ENCODE results near the gene KRTCAP2.
A peak's percentile ranks its signal among the peaks of the same experiment; 100 is the strongest.
"Not testable (repeated sequence)": the region's sequence is repeated elsewhere in the genome, so short reads cannot be mapped to it uniquely, and the experiment has no call there.

Gene KRTCAP2

DNA sequence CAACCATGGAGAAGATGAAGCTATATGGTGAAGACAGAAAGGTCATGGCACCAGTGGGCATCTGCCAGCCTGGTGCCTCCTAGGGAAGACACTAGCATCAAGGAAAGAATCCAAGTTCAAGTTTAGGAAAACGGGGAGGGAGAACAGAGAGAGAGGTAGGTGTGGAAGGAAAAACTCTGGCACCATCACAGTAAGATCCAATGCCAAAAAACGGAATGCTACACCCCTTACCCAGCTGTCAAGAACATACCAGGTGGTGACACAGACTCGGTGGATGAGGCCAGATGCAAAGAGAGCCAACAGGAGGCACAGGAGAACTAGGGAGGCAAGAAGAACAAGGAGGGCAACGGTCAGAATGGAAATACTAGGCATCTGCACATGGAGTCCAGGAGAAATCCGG is 3.6 kb downstream of the KRTCAP2 start:
- Histone ChIP-seq H3K4me2 (ENCODE audit: low read length) (no peak overlapping the region), H2AFZ (ENCODE audit: insufficient read depth, low read length, poor library complexity) (no peak overlapping the region), H2BK12ac (ENCODE audit: low read length) (no peak overlapping the region), H3K23ac (ENCODE audit: low read length) (no peak overlapping the region), H4K91ac (ENCODE audit: low read depth, low read length) (no peak overlapping the region), H3K4ac (ENCODE audit: low read depth, low read length) (no peak overlapping the region), H3K27me3 (ENCODE audit: insufficient read depth, low read length) (no peaks in the 10 kb centered on the region), H3K36me3 (ENCODE audit: control insufficient read depth in 1 of 2, insufficient read depth in 2 of 2, low read length in 2 of 2) (peaks cover 8 to 14% of the 10 kb centered on the region in 2 experiments), H3K14ac (ENCODE audit: low read length) (no peak overlapping the region), H2BK5ac (ENCODE audit: low read depth, low read length, poor library complexity) (no peak overlapping the region), H4K8ac (ENCODE audit: low read depth, low read length) (no peak overlapping the region), H3K4me3 (ENCODE audit: low read depth, low read length) (no peak overlapping the region), H3K18ac (ENCODE audit: low read length) (no peak overlapping the region), H2AK5ac (ENCODE audit: low read length) (no peak overlapping the region), H3K9me3 (ENCODE audit: insufficient read depth, low read depth, low read length) (no peaks in the 10 kb centered on the region), H4K12ac (ENCODE audit: low read depth, low read length) (no peak overlapping the region), H2BK120ac (ENCODE audit: insufficient read depth, low read length, poor library complexity) (no peak overlapping the region), H3K27ac (ENCODE audit: low read depth, low read length) (no peak overlapping the region), H3K79me2 (ENCODE audit: control insufficient read depth, insufficient read depth, low read length, poor library complexity) (peaks cover 5% of the 10 kb centered on the region), H3K79me1 (ENCODE audit: low read length) (peaks cover 5% of the 10 kb centered on the region), H3K4me1 (ENCODE audit: control insufficient read depth in 1 of 2, insufficient read depth in 2 of 2, low read length in 2 of 2) (peaks cover 7 to 22% of the 10 kb centered on the region in 2 experiments), H3K9ac (ENCODE audit: low read length) (no peak overlapping the region)
- no peak for DNase-seq
- no CpG with 5 or more reads among the region's 5 CpGs for WGBS (ENCODE audit: extremely low coverage, insufficient coverage, insufficient read length)

DNA sequence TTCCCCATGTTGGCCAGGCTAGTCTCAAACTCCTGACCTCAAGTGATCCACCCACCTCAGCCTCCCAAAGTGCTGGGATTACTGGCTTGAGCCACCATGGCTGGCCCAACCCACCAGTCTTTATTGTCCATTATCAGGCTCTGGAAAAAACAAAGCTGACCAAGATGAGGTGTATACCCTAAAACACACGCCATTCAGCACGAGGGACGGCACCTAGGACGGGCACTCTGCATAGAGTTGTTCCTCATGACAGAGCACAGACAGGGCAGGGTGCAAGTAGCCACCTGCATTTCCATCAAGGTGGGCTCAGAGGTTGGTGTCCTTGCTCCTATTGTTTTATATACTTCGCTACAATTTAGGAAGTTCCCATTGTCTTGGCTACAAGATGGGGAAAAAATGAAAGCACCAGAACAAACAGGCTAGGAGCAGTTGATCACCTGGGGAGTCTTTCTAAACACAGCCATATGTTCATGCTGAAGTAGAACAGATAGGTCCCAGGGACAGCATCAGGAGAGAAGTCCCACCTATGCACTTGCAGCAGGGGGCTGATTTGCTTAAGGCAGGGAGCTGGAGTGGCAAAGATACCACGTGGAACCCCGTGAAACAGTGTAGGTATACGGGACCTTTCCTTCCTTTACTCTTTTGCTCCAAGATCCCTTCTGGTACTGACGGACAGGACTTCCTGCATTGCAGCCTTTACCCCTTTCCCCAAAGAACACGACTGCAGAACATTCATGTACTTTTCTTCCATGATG is 4.5 kb downstream of the KRTCAP2 start:
- peaks cover 8 to 14% of the 10 kb centered on the region in 2 experiments for H3K36me3 ChIP-seq (ENCODE audit: control insufficient read depth in 1 of 2, insufficient read depth in 2 of 2, low read length in 2 of 2)

DNA sequence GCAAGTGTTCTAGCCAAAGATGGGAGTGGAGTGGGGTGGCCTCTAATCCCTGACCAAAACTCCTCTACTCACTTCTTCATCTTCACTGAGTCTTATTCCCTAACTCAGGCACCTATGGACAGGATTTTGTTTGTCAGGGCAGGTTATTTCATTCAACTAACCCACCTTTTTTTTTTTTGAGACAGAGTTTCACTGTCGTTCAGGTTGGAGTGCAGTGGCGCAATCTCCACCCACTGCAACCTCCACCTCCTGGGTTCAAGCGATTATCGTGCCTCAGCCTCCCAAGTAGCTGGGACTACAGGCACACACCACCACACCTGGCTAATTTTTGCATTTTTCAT is 5.0 kb downstream of the KRTCAP2 start:
- H3K23ac ChIP-seq (ENCODE audit: low read length); H3K27me3 ChIP-seq (ENCODE audit: insufficient read depth, low read length); H2BK12ac ChIP-seq (ENCODE audit: low read length); H2BK120ac ChIP-seq (ENCODE audit: insufficient read depth, low read length, poor library complexity); H3K14ac ChIP-seq (ENCODE audit: low read length); H3K4ac ChIP-seq (ENCODE audit: low read depth, low read length); H3K18ac ChIP-seq (ENCODE audit: low read length); H4K8ac ChIP-seq (ENCODE audit: low read depth, low read length); H2AFZ ChIP-seq (ENCODE audit: insufficient read depth, low read length, poor library complexity); H3K4me2 ChIP-seq (ENCODE audit: low read length); H3K4me3 ChIP-seq (ENCODE audit: low read depth, low read length); H3K79me2 ChIP-seq (ENCODE audit: control insufficient read depth, insufficient read depth, low read length, poor library complexity); H3K9ac ChIP-seq (ENCODE audit: low read length); DNase-seq; H2AK5ac ChIP-seq (ENCODE audit: low read length); H3K9me3 ChIP-seq (ENCODE audit: insufficient read depth, low read depth, low read length); H2BK5ac ChIP-seq (ENCODE audit: low read depth, low read length, poor library complexity); H3K79me1 ChIP-seq (ENCODE audit: low read length); H4K12ac ChIP-seq (ENCODE audit: low read depth, low read length); H4K91ac ChIP-seq (ENCODE audit: low read depth, low read length); H3K27ac ChIP-seq (ENCODE audit: low read depth, low read length): not testable (repeated sequence)
- Histone ChIP-seq H3K36me3 (ENCODE audit: control insufficient read depth in 1 of 2, insufficient read depth in 2 of 2, low read length in 2 of 2) (peaks cover 8 to 14% of the 10 kb centered on the region in 2 experiments), H3K4me1 (ENCODE audit: control insufficient read depth in 1 of 2, insufficient read depth in 2 of 2, low read length in 2 of 2) (peaks cover 4 to 16% of the 10 kb centered on the region in 2 experiments)
- no CpG with 5 or more reads among the region's 4 CpGs for WGBS (ENCODE audit: extremely low coverage, insufficient coverage, insufficient read length)

More for the DNA sequence above, 4.5 kb downstream of the KRTCAP2 start:
- Histone ChIP-seq H3K27ac (ENCODE audit: low read depth, low read length) (no peak overlapping the region), H3K9me3 (ENCODE audit: insufficient read depth, low read depth, low read length) (no peaks in the 10 kb centered on the region), H3K79me1 (ENCODE audit: low read length) (peaks cover 5% of the 10 kb centered on the region), H2AK5ac (ENCODE audit: low read length) (no peak overlapping the region), H3K4me3 (ENCODE audit: low read depth, low read length) (no peak overlapping the region), H2BK12ac (ENCODE audit: low read length) (no peak overlapping the region), H2AFZ (ENCODE audit: insufficient read depth, low read length, poor library complexity) (no peak overlapping the region), H3K4ac (ENCODE audit: low read depth, low read length) (no peak overlapping the region), H3K4me1 (ENCODE audit: control insufficient read depth in 1 of 2, insufficient read depth in 2 of 2, low read length in 2 of 2) (peaks cover 5 to 17% of the 10 kb centered on the region in 2 experiments), H2BK5ac (ENCODE audit: low read depth, low read length, poor library complexity) (no peak overlapping the region), H3K23ac (ENCODE audit: low read length) (no peak overlapping the region), H4K91ac (ENCODE audit: low read depth, low read length) (no peak overlapping the region), H3K14ac (ENCODE audit: low read length) (no peak overlapping the region), H3K4me2 (ENCODE audit: low read length) (no peak overlapping the region), H2BK120ac (ENCODE audit: insufficient read depth, low read length, poor library complexity) (no peak overlapping the region), H3K18ac (ENCODE audit: low read length) (no peak overlapping the region), H3K79me2 (ENCODE audit: control insufficient read depth, insufficient read depth, low read length, poor library complexity) (peaks cover 5% of the 10 kb centered on the region), H3K27me3 (ENCODE audit: insufficient read depth, low read length) (no peaks in the 10 kb centered on the region), H4K12ac (ENCODE audit: low read depth, low read length) (no peak overlapping the region), H4K8ac (ENCODE audit: low read depth, low read length) (no peak overlapping the region), H3K9ac (ENCODE audit: low read length) (no peak overlapping the region)
- DNase-seq = no peak
- WGBS (ENCODE audit: extremely low coverage, insufficient coverage, insufficient read length) = no CpG with 5 or more reads among the region's 10 CpGs

DNA sequence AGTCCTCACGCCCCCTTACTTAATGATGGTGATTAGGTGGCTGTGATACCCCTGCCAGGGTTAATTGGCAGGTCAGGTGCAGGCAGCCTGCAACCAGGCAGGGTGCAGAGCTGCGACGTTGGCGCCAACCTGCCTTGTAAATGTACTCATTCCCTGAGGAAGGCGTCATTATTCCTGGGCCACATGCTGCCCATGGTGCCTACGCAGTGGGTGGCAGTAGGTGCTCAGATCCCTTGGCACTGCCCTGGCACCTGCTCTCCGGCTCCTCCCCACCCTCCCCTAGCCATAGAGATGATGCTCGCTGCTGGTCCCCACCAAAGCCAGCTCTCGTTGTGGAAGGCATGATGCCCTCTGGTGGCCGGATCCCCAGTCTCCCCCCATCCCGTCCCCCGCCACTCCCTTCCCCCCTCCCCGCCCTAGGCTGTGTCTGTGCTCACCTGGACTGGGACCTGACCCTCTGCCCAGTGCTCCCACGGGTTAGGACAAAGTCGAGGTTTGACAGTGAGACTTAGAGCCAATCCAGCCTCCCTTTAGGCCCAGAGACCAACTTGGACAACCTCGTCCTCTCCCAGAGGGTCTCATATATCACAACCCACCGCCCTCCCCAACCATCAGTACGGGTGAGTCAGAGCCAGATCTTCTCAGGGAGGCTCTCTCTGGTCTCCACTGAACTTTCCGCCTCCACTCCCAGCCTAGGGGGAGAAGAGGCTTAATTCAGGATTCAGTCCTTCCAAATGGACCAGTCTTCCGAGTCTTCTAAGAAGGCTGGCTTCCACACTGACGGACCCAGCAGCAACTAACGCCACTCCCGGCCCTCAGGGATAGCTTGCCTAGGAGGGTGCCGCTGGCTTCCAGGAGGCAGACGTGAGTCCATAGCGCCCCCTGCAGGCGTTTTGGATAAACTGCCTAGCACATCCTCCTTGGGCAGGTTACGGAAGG is 5.7 kb downstream of the KRTCAP2 start:
- no peak overlapping the region for H3K27ac ChIP-seq (ENCODE audit: low read depth, low read length)
- peak; percentile 98 to 99 for DNase-seq
- H3K23ac ChIP-seq (ENCODE audit: low read length) = no peak overlapping the region
- no peaks in the 10 kb centered on the region for H3K79me1 ChIP-seq (ENCODE audit: low read length)
- peak overlapping the region; percentile 49 for H2AFZ ChIP-seq (ENCODE audit: insufficient read depth, low read length, poor library complexity)
- H3K9me3 ChIP-seq (ENCODE audit: insufficient read depth, low read depth, low read length) = no peaks in the 10 kb centered on the region
- no peak overlapping the region for H3K4ac ChIP-seq (ENCODE audit: low read depth, low read length)
- H3K4me3 ChIP-seq (ENCODE audit: low read depth, low read length) = no peak overlapping the region
- no peak overlapping the region for H4K91ac ChIP-seq (ENCODE audit: low read depth, low read length)
- peaks cover 4 to 16% of the 10 kb centered on the region in 2 experiments for H3K4me1 ChIP-seq (ENCODE audit: control insufficient read depth in 1 of 2, insufficient read depth in 2 of 2, low read length in 2 of 2)
- peak overlapping the region; percentile 19 for H4K8ac ChIP-seq (ENCODE audit: low read depth, low read length)
- no peak overlapping the region for H3K9ac ChIP-seq (ENCODE audit: low read length)
- H3K79me2 ChIP-seq (ENCODE audit: control insufficient read depth, insufficient read depth, low read length, poor library complexity) = no peaks in the 10 kb centered on the region
- WGBS (ENCODE audit: extremely low coverage, insufficient coverage, insufficient read length) = no CpG with 5 or more reads among the region's 28 CpGs
- H2AK5ac ChIP-seq (ENCODE audit: low read length) = no peak overlapping the region
- peaks cover 8 to 14% of the 10 kb centered on the region in 2 experiments for H3K36me3 ChIP-seq (ENCODE audit: control insufficient read depth in 1 of 2, insufficient read depth in 2 of 2, low read length in 2 of 2)
- no peak overlapping the region for H2BK5ac ChIP-seq (ENCODE audit: low read depth, low read length, poor library complexity)
- peak overlapping the region; percentile 14 for H3K18ac ChIP-seq (ENCODE audit: low read length)
- peak overlapping the region; percentile 25 for H2BK12ac ChIP-seq (ENCODE audit: low read length)
- H3K4me2 ChIP-seq (ENCODE audit: low read length) = peak overlapping the region; percentile 66
- no peaks in the 10 kb centered on the region for H3K27me3 ChIP-seq (ENCODE audit: insufficient read depth, low read length)
- peak overlapping the region; percentile 55 for H2BK120ac ChIP-seq (ENCODE audit: insufficient read depth, low read length, poor library complexity)
- H4K12ac ChIP-seq (ENCODE audit: low read depth, low read length) = no peak overlapping the region
- no peak overlapping the region for H3K14ac ChIP-seq (ENCODE audit: low read length)

All from trophoblast cell (in vitro differentiated cells and primary cell).